NCI-H69 (cell line): ENCODE results near the gene TNFAIP8.

ENCODE experiments used
- DNase-seq: peaks from one replicate; lab custom pipeline; 2025; lab: John Stamatoyannopoulos, UW

The TNFAIP8 gene

DNA sequence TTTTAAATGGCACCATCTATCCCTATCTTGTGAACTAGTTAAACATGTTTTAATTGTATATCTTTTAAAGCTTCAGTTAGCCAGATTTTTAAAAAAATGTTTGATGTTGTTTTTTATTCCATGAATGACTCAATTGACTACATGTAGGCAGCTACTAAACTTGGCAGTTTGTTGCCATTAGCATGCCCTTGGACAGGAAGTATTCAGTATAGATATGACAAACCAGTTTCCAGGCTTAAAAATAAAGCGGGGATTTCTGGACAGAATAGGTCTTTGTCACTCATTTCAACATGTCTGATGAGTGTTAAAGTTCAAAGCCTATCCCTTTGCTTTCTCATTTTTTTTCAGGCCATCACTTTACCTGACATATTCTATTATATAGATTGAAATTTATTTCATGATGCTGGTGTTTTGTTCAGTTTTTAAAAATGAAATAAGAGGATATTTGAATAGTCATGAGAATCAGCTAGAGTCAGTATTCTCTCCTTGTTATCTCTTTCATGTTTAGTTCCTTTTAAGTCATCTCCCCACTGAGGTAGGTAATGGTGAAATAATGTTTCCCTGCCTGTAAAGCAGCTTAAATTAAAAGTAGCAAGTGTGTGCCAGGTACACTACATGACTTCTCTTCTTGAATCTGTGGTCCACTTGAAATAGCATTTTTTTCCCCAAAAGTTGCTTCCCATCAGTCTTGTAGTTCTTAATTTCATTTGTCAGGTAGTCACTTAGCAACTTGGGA lies 11.9 kb downstream of the TNFAIP8 start:
- DNase-seq = no peak

GRCh38 chr5:119368238-119368630 lies 12.4 kb downstream of the TNFAIP8 start:
- DNase-seq = no peak

DNA sequence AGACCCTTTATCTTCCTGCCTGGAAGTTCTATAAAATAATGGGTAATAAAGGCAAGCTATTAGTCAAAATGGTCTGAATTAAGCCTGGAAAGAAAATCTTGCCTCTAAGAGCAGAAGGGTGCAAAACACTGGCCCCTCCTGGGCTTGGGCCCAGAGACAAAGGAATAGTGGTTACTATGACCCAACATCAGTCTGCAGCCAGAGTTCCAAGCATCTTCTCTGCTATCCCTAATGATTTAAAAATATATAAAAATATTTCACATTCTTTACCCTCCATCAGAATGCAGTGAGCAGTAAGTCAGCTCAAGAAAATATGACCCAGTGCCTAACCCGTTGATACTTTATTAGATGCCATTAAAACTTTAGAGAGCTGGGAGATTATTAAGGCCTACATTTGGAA lies 14.7 kb downstream of the TNFAIP8 start:
- no peak for DNase-seq

DNA sequence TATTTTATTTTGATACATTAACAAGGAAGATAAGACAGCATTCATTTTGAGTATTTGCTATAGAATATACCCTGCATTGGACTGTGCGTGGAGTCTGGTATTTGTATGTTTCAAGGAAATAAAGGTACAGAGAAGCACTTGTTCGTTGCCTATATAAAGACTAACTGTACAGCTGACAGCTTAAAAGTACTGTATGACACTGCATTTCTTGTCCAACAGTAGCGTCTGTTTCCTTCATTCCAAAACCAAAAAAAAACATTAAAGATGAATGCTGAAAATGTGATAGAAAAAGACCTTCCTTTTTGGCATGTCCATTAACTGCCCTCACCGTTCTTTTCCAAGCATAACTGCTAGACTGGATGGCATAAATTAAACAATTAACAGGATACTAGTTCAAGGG lies 15.3 kb downstream of the TNFAIP8 start:
- no peak for DNase-seq

DNA sequence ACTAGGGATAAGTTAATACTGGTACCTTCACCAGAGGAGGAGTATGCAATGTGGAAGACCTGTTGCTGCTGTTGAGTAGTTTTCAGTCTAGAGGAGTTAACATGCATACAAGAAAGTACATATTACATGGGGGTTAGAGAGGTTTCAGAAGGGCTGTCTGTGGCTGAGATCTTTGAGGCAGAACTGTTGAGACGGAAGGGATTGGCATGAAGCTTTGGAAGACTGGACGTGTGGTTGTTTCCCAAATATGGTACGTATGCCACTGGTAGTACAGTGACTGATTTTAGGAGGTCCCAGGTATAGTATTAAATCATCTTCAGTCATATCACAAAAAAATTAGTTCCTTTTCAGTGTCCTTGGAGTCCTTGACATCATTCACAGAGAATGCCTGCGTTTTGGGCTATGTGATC lies 17.6 kb downstream of the TNFAIP8 start:
- no peak for DNase-seq

DNA sequence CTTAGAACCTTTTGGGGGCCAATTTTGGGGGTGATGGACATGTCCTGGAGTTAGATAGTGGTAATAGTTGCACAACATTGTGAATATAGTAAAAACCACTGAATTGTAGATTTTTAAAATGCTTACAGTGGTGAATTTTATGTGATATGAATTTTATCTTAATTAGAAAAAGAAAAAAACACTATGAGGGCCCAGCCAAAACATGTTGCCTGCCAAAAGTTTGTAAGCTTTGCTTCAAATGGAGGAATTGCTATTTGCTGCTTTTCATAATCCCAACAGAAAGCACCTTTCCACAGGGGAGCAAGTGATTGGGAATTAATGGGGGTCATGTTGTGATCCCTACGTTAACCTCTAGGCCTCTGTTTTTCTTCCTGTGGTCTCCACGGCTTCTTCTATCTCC lies 19.1 kb downstream of the TNFAIP8 start:
- no peak for DNase-seq

DNA sequence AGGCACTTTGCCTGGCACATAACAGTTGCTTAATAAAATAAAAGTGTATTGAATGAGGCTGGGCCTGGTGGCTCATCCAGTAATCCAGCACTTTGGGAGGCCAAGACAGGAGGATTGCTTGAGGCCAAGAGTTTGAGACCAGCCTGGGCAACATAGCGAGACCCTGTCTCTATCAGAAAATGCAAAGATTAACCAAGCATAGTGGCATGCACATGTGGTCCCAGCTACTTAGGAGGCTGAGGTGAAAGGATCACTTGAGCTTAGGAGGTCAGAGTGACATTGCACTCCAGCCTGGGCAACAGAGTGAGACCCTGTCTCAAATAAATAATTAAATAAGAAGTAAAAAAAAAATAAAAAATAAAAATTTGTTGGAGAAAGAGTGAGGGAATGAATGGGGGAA lies 21.2 kb downstream of the TNFAIP8 start:
- no peak for DNase-seq

GRCh38 chr5:119378075-119378700 lies 22.4 kb downstream of the TNFAIP8 start:
- no peak for DNase-seq

DNA sequence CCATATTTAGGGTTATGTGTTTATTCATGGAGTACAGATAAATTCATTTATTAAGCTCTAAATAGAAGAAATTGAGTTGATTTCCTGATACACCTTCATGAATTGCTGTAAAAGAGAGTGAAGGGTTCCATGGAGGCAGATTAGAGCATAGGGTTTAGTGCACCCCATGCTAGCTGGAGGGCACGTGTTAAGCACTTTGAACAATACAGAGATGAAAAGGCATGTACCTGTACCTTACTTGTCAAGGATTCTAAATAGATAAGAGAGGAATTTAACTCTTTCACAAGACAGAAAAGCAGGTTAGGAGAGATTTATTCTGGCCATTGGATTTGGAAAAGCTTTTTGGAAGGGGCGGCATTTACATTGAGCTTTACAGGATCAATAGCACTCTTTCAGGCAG lies 23.3 kb downstream of the TNFAIP8 start:
- no peak for DNase-seq

- no peak for DNase-seq
These were observed 24.2 kb downstream of the TNFAIP8 start for GRCh38 chr5:119379942-119380547.

DNA sequence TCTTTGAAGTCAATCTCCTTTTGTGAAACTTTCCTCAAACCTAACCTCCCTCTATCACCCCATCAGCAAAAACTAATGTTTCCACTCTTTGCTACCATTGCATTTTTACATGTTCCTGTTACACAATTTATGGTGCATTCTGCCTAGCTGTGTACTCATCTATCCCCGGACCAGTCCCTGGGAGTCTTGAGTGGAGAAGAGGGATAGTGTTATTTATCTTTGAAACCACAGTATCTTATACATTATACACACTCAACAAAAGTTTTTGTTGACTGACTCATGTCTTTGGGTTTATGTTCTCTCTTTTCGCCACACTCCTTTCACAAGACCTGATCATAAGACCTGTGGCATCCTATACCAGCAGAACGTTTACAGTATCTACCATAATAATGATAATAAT lies 26.4 kb downstream of the TNFAIP8 start:
- no peak for DNase-seq

- peak; percentile 17 for DNase-seq
These were observed 27.2 kb downstream of the TNFAIP8 start for GRCh38 chr5:119383008-119383407.

DNA sequence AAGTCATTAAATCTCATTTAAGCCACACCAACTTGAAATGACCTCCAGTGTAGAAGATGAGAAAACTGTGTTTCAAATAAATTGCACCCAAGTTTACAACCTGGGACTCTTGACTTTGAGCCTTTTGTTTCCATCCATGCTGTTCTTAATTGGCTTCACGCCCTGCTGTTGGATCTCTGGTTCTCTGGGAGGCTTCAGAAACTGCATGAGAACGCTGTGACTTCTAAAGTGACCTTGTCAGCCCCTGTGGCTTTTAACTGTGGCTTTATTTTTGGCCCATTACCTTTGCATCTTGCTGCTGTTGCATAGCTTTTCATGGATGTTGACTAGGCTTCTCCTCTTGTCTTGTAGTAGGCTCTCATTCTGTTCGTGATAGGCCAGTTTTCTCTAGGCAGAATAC lies 29.3 kb downstream of the TNFAIP8 start:
- DNase-seq = peak; percentile 39

- DNase-seq = no peak
These were observed 29.8 kb downstream of the TNFAIP8 start for GRCh38 chr5:119385536-119386128.

DNA sequence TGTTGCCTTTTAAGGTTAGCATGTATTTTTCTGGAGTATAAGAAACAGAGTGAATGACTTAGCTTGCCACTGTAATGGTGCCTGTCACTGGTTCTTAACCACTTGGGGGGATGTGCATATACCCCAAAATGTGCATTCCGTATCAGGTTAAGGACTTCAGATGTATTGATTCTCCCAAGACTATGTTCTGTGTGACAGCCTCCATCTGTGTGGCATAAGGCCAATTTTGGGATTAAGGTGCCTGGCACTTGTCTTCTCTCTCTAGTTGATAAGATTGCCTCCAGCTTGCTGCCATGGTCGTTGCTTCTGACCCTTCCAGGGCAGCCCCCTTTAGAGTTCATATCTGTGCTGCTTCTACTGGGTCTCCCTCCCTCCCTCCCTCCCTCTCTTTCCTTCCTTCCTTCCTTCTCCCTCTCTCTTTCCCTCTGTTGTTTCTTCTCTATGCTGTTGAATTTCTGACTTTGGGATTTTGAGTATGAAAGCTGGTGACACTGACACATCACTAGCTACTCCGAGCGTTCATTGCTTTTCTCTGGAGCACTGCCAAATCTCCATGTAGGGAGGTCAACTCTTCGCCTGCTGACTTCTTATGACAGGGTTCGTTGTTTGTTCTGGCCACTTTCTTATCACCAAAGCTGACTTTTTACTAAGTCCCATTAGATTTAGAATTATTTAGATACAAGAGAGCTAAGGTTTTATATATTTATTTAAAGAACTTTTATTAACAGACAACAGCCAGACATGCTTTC lies 31.0 kb downstream of the TNFAIP8 start:
- DNase-seq = peak; percentile 54

DNA sequence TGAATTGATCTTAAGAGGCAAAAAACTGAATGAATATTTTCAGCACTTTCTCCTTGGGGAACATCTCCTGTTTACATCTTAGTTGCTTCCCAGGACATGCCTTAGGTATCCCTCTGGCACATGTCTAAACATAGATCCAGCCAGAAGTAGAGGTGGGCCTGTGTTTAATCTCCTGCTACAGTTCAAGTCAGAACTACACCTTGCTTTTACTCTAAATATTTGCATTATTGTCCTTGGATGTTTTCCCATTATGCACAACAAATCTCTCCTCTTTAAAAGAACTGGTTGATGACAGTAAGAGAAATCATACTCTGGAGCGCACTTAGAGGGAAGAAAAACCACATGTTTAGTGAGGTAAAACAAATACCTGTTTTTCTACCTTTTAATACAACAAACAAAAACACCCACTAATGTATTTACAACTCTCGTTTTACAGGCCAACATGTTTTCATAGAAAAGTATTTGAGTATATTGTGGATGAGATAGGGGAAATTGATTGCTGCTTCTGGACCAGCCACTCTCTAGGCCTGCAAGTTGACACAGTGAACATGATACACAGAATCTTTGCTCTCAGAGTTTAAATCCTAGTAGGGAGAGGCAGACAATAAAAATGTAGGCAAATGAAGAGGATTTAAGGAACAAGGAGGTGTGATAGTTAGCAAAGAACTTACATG lies 32.3 kb downstream of the TNFAIP8 start:
- DNase-seq = no peak

GRCh38 chr5:119388619-119389190 lies 32.9 kb downstream of the TNFAIP8 start:
- no peak for DNase-seq

DNA sequence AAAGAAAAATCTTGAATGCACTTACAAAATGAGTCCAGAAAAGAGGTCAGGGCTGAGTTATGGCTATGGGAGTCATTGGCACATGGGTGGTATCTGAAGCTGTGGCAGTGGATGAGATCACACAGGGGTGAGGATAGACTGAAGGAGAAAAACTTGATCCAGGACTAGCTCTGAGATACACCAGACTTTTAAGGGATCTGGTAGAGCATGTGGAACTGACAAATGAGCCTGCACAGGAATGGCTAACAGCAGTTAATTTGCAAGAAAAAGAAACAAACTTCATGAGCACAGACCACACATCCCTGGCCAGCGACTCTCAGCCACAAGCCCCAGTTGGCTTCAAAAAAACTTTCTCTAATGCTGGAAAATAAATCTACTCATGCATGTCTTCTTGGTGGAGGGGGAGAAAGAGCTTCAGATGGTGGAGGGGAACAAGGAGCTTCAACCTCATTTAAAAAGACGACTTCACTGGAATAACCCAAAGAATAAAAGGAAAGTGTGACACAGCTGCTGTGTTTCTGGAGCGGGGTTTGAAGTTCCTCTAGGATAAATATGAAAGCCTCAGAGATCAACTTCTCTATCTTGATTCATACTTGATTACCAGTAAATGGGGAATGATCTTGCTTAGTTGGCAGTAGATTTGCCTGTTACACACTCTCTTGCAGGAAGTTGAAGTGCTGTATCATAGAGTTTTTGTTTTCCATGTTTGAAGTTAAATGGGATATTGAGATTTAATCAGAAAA lies 33.6 kb downstream of the TNFAIP8 start:
- DNase-seq = no peak

DNA sequence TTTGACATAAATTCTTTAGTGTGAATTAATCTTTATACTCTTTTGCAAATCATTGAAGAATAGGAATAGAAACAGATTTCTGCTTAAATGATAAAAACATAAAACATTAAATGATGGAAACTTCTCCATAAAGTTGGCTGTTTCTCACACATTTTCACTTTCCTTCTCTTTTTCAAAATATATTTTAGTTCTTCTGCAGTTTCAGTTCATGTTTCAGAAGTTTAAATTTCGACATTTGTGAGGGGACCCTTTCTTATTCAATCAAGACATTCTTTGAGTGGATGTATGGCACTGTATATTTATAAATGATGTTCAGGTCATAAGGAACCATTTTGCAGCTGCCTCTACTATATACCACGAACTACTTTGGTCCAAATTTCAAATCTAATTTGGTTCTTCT lies 34.6 kb downstream of the TNFAIP8 start:
- no peak for DNase-seq

GRCh38 chr5:119393201-119393691 lies 37.4 kb downstream of the TNFAIP8 start:
- DNase-seq = no peak

DNA sequence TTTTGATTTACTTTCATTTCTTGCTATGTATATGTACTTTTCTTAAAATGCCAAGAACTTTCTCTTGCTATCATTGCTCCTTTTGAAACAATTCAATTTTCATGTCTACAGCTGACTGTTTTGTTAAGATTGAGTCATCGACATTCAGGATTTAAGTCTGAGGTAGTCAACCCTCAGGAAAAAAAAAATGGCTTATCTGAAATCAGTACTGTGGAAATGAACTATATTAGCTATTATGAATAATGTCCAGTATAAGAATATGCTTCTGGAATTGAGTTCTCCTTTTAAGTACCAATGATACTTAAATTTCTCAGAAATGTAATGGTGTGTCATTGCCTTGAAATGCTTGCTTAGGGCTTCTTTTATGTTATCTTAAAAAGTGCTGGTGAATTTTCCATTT lies 37.9 kb downstream of the TNFAIP8 start:
- DNase-seq = no peak
